Fibroblast of pulmonary artery (primary cell): Measurements from ENCODE around the gene CELSR2.
"Not testable (repeated sequence)": the region's sequence is repeated elsewhere in the genome, so short reads cannot be mapped to it uniquely, and the experiment has no call there.

Source experiments
- DNase-seq: peaks from one replicate; pipeline ENCODE4 v3.0.0-alpha.2; 2010; ENCODE audit warnings: low read depth
- H3K4me3 ChIP-seq: replicated peaks from 2 replicates; pipeline ENCODE4 v1.5.1; 2011; ENCODE audit warnings: low read depth, mild to moderate bottlenecking, control low read depth, low read length, moderate library complexity
- TF ChIP-seq, protein P1 (sequence below): IDR thresholded peaks from 2 replicates; pipeline ENCODE4 v1.5.1; 2011; ENCODE audit warnings: mild to moderate bottlenecking, control low read depth, low read length, inconsistent platforms; ENCODE audit errors: missing control alignments

Gene CELSR2

DNA sequence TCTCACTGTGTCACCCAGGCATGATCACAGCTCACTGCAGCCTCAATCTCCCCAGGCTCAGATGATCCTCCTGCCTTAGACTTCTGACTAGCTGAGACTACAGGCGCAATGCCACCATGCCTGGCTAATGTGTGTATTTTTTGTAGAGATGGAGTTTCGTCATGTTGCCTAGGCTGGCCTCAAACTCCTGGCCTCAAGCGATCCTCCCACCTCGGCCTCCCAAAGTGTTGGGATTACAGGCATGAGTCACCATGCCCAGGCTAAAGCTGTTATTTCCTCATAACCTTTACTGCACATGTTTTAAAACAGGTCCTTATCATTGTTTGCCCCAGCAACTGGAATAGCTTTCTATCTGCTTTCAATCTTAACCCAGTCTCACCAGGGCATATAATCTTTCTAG, 32.7 kb upstream of the CELSR2 start:
- H3K4me3 ChIP-seq: no peak overlapping the region
- TF ChIP-seq, protein P1, sequence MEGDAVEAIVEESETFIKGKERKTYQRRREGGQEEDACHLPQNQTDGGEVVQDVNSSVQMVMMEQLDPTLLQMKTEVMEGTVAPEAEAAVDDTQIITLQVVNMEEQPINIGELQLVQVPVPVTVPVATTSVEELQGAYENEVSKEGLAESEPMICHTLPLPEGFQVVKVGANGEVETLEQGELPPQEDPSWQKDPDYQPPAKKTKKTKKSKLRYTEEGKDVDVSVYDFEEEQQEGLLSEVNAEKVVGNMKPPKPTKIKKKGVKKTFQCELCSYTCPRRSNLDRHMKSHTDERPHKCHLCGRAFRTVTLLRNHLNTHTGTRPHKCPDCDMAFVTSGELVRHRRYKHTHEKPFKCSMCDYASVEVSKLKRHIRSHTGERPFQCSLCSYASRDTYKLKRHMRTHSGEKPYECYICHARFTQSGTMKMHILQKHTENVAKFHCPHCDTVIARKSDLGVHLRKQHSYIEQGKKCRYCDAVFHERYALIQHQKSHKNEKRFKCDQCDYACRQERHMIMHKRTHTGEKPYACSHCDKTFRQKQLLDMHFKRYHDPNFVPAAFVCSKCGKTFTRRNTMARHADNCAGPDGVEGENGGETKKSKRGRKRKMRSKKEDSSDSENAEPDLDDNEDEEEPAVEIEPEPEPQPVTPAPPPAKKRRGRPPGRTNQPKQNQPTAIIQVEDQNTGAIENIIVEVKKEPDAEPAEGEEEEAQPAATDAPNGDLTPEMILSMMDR: no peak
- DNase-seq: no peak

DNA sequence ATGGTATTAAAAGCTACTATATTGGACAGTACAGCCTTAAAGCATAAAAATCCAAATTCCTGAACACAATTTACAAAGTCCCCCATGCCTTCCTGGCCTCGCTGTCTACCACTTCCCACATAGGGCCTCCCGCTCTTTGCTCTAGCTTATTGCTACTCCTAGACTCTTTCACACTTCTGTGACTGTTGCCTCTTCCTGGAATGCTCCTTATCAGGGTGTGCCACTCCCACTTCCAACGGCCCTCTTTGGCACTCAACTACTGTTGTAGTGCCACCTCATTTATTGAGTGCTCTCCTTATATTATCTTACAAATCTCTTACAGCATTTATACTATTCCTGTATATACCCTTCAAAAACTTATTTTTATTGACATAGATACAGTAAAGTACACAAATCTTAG, 30.8 kb upstream of the CELSR2 start:
- no peak overlapping the region for H3K4me3 ChIP-seq
- no peak for DNase-seq
- TF ChIP-seq, protein P1: no peak

DNA sequence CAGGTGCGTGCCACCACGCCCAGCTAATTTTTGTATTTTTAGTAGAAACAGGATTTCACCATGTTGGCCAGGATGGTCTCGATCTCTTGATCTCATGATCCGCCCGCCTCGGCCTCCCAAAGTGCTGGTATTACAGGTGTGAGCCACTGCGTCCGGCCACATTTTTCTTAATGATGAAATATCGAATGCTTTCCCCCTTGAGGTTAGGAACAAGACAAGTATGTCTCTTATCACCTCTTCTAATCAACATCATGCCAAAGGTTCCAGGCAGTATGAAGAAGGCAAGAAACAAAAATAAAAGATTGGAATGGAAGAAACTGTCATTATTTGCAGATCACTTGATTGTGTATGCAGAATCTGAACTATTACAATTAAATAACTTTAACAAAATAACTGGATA, 28.1 kb upstream of the CELSR2 start:
- not testable (repeated sequence) for DNase-seq, H3K4me3 ChIP-seq

DNA sequence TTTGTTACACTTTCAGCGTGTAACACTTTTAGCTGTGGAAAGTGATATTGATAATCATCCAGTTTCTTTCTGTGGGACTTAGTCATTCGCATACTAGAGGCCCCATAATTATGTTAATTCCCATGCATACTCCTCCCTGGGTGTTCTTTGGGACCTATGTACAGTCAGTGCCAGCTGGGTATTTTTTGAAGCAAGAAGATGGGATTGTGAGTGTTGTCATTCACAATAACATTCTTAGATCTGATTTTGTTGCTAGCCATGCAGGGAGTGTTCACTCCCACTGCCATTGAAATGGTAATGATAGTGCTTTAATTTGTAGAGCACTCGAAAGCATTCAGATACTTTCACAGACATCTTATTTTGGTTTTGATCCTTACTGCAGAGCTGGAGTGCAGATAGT, 24.0 kb upstream of the CELSR2 start:
- H3K4me3 ChIP-seq: no peak overlapping the region
- TF ChIP-seq, protein P1: no peak
- DNase-seq: no peak

DNA sequence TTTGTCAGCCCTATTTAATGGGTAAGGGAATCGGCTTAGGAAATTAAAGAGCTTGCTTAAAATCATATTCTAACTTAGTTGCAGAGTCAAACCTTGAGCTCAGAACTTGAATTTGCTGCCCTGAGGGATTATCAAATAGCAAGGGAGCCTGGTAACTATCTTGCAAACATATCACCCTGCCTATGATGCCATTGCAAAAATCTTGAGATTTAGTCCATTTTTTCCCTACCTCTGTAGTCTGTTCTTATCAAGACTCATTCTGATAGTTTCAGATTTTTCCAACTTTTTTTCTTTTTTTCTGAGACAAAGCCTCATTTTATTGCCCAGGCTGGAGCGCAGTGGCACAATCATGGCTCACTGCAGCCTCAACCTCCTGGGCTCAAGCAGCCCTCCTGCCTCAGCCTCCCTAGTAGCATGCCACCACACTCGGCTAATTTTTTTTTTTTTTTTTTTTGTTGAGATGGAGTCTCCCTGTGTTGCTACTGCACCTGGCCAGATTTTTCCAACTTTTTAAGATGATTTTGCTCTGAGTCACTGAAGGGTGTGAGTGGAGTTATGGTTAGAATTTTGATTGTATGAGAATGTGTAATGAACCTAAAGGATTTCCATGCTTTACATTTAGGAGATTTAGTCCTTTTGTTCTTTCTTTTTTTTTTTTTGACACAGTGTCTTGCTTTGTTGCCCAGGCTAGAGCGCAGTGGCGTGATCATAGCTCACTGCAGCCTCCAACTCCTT, 23.5 kb upstream of the CELSR2 start:
- H3K4me3 ChIP-seq: no peak overlapping the region
- no peak for DNase-seq
- TF ChIP-seq, protein P1: no peak

DNA sequence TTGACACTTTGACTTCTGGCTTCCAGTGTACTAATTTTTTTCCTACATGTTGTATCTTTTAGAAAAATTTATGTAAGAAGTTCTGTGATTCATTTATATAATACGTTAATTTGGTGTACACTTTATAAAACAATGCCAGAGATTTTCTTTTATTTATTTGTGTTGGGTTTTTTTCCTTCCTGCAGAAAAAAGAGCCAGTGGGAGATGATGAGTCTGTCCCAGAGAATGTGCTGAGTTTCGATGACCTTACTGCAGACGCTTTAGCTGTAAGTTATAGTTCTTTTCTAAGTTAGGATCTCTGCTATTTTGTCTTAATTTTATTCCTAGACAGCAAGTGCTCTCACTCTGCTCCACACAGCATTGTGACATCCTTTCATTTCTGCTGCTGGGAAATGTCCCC, 21.2 kb upstream of the CELSR2 start:
- no peak for DNase-seq
- no peak overlapping the region for H3K4me3 ChIP-seq
- TF ChIP-seq, protein P1: no peak

DNA sequence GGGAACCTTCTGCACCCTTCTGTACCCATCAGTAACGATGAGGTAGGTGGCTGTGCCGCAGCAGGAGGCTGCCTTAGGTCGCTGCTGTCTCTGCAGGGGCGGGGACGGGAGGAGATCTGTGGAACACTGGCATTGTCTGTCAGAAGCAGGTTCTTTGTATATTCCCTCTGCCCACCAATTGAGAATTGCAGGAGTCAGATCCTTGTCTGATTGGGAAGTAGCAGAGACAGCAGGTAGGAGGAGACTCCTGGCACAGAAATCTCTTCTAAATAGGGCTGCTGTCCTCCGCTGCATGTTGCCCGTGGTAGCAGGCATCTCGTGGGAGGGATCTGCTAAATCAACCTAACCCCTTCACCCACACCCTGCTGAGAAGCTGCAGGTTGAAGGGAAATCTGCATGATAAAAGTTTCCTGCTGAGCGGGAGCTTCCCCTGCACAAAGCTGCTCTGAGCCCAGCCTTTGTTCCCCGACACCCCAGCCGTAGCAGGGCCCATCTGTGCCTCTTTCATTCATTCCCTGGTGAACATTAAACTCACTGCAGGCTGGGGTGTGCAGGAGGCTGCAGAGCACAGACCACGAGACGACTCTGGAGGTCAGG, 19.7 kb upstream of the CELSR2 start:
- DNase-seq: no peak
- TF ChIP-seq, protein P1: no peak

More for the DNA sequence above, 19.7 kb upstream of the CELSR2 start:
- H3K4me3 ChIP-seq: no peak overlapping the region
